PC-9 (cell line): Measurements from ENCODE around the gene ATP5ME. TPM values are rescaled to one million over a fixed set of nuclear protein-coding genes. Genes with fewer than 3 reads are reported as not detected.

Source experiments
- BruUV-seq: library from RNA; stranded (reverse); fragments of 400-500 nt; replicated peaks from 2 replicates; lab custom pipeline; 2021; lab: Mats Ljungman, UMichigan
- CTCF ChIA-PET: fragments of 300-600 bp; sonication (Branson Sonifier 250); formaldehyde crosslinking; loops from one replicate; lab custom pipeline; 2022; ENCODE audit warnings: antibody characterized with exemption; lab: Charles Lee
- POLR2A ChIA-PET: fragments of 300-600 bp; sonication (Branson Sonifier 250); formaldehyde crosslinking; loops from one replicate; lab custom pipeline; 2022; ENCODE audit warnings: antibody characterized with exemption; ENCODE audit not compliant: unreplicated experiment; lab: Charles Lee
- DNase-seq, 2 experiments: peaks; one replicate each; pipeline versions ENCODE4 v3.0.0 to v3.0.0-alpha.2; 2015 to 2022; ENCODE audit warnings: mixed read lengths in 1 of 2
- H2AFZ ChIP-seq: fragments of 200-600 bp; sonication (generic); 2 replicates; pipeline ENCODE4 v1.8.1; 2017; ENCODE audit warnings: antibody characterized with exemption
- H3F3A ChIP-seq: fragments of 200-600 bp; sonication (generic); 2 replicates; pipeline ENCODE4 v1.8.1; 2017; ENCODE audit warnings: antibody characterized with exemption, mild to moderate bottlenecking, low read depth; ENCODE audit not compliant: insufficient read depth
- H3K27ac ChIP-seq: fragments of 200-600 bp; sonication (generic); 2 replicates; pipeline ENCODE4 v1.6.1; 2016; ENCODE audit warnings: mixed run types
- H3K27me3 ChIP-seq: fragments of 200-600 bp; sonication (generic); 2 replicates; pipeline ENCODE4 v1.6.1; 2016; ENCODE audit warnings: low read depth, mixed run types; ENCODE audit not compliant: insufficient read depth
- H3K36me3 ChIP-seq: fragments of 200-600 bp; sonication (generic); 2 replicates; pipeline ENCODE4 v1.6.1; 2016; ENCODE audit warnings: low read depth, mixed run types
- H3K4me1 ChIP-seq: fragments of 200-600 bp; sonication (generic); replicated peaks from 2 replicates; pipeline ENCODE4 v1.6.1; 2016; ENCODE audit warnings: mixed run types; ENCODE audit not compliant: insufficient read depth
- H3K4me2 ChIP-seq: fragments of 200-600 bp; sonication (generic); 2 replicates; pipeline ENCODE4 v1.6.1; 2017; ENCODE audit warnings: mixed run types
- H3K4me3 ChIP-seq: fragments of 200-600 bp; sonication (generic); 2 replicates; pipeline ENCODE4 v1.6.1; 2016; ENCODE audit warnings: mixed run types
- H3K79me2 ChIP-seq: fragments of 200-600 bp; sonication (generic); 2 replicates; pipeline ENCODE4 v1.6.1; 2017; ENCODE audit warnings: low read depth, mixed run types
- H3K9me2 ChIP-seq: fragments of 200-600 bp; sonication (generic); 2 replicates; pipeline ENCODE4 v1.8.1; 2017; ENCODE audit warnings: mild to moderate bottlenecking; ENCODE audit not compliant: insufficient read depth
- H3K9me3 ChIP-seq: fragments of 200-600 bp; sonication (generic); 2 replicates; pipeline ENCODE4 v1.8.1; 2016; ENCODE audit warnings: low read depth; ENCODE audit not compliant: insufficient read depth
- H4K20me1 ChIP-seq: fragments of 200-600 bp; sonication (generic); 2 replicates; pipeline ENCODE4 v1.8.1; 2017; ENCODE audit not compliant: insufficient read depth
- EZH2 ChIP-seq: fragments of 200-600 bp; sonication (generic); IDR thresholded peaks from 2 replicates; pipeline ENCODE4 v1.8.0; 2017; ENCODE audit warnings: antibody characterized with exemption, low read depth
- intact Hi-C: fragments of 100-400 bp; cut with micrococcal nuclease; formaldehyde crosslinking; loops from one replicate; pipeline ENCODE4 v1.10.0; 2022; ENCODE audit not compliant: unreplicated experiment
- total RNA-seq: library from RNA; stranded (reverse); gene quantifications from 2 replicates; pipeline ENCODE4 v1.2.3, GENCODE V29; 2021
- TF ChIP-seq, protein P1 (sequence below): fragments of 200-600 bp; sonication (generic); conservative IDR thresholded peaks from 2 replicates; pipeline ENCODE4 v1.6.1; 2017; ENCODE audit warnings: mixed run types, antibody characterized with exemption, mild to moderate bottlenecking, moderate library complexity

ATP5ME gene
- total RNA-seq, 1 experiment from 2014 or later, result 334 TPM

GRCh38 chr4:632926-633325 is 41.1 kb downstream of the ATP5ME start:
- Histone ChIP-seq H3F3A (no peaks in the 10 kb centered on the region), H3K27ac (no peak overlapping the region), H3K9me2 (no peaks in the 10 kb centered on the region), H3K79me2 (no peaks in the 10 kb centered on the region), H3K36me3 (no peaks in the 10 kb centered on the region), H3K4me1 (no peaks in the 10 kb centered on the region), H4K20me1 (no peaks in the 10 kb centered on the region), H3K4me2 (no peak overlapping the region), H3K4me3 (no peak overlapping the region), H3K9me3 (no peaks in the 10 kb centered on the region), H3K27me3 (peaks cover 86% of the 10 kb centered on the region), H2AFZ (no peak overlapping the region)
- ChIA-PET POLR2A (no interaction called here), CTCF (no interaction called here)
- no peak for DNase-seq
- TF ChIP-seq, protein P1, sequence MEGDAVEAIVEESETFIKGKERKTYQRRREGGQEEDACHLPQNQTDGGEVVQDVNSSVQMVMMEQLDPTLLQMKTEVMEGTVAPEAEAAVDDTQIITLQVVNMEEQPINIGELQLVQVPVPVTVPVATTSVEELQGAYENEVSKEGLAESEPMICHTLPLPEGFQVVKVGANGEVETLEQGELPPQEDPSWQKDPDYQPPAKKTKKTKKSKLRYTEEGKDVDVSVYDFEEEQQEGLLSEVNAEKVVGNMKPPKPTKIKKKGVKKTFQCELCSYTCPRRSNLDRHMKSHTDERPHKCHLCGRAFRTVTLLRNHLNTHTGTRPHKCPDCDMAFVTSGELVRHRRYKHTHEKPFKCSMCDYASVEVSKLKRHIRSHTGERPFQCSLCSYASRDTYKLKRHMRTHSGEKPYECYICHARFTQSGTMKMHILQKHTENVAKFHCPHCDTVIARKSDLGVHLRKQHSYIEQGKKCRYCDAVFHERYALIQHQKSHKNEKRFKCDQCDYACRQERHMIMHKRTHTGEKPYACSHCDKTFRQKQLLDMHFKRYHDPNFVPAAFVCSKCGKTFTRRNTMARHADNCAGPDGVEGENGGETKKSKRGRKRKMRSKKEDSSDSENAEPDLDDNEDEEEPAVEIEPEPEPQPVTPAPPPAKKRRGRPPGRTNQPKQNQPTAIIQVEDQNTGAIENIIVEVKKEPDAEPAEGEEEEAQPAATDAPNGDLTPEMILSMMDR, result no peak
- no peak for TF ChIP-seq EZH2
- BruUV-seq, result no TSS peak
- intact Hi-C loops, result no loop called here

GRCh38 chr4:632196-632790 is 41.8 kb downstream of the ATP5ME start:
- Histone ChIP-seq H3K4me1 (no peaks in the 10 kb centered on the region), H3K9me2 (no peaks in the 10 kb centered on the region), H3K36me3 (no peaks in the 10 kb centered on the region), H3K4me3 (no peak overlapping the region), H3K27ac (no peak overlapping the region), H3K4me2 (no peak overlapping the region), H2AFZ (no peak overlapping the region), H4K20me1 (no peaks in the 10 kb centered on the region), H3F3A (no peaks in the 10 kb centered on the region), H3K79me2 (no peaks in the 10 kb centered on the region), H3K27me3 (peaks cover 83% of the 10 kb centered on the region), H3K9me3 (no peaks in the 10 kb centered on the region)
- DNase-seq, result no peak
- BruUV-seq, result no TSS peak
- CTCF ChIA-PET, result no interaction called here
- no peak for TF ChIP-seq EZH2
- TF ChIP-seq, protein P1, result no peak
- POLR2A ChIA-PET, result no interaction called here
- intact Hi-C loops, result no loop called here

DNA sequence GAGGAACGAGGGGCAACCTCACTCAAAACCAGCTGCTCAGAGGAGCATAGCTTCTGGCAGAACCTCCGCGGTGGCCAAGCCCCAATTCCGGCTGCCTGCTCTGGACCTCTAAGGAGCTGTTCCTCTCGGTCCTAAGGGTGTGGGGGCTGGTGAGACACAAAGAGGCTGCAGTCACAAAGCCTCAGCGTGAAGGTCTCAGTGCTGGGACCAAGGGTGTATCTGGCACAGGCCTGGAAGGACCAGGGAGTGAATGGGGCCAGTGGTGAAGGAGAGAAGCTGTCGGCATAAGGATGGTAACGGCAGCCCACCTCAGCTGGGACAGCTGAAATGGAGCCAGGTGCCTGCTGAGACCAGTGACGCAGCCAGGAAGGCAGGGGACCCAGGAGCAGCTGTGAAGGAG is 43.4 kb downstream of the ATP5ME start:
- CTCF ChIA-PET, result no interaction called here
- H2AFZ ChIP-seq, result no peak overlapping the region
- TF ChIP-seq, protein P1, result no peak
- no peak for TF ChIP-seq EZH2

More for the DNA sequence above, 43.4 kb downstream of the ATP5ME start:
- POLR2A ChIA-PET, result no interaction called here
- Histone ChIP-seq H3K27me3 (peaks cover 78% of the 10 kb centered on the region), H4K20me1 (no peaks in the 10 kb centered on the region), H3K4me2 (no peak overlapping the region), H3K27ac (no peak overlapping the region), H3F3A (no peaks in the 10 kb centered on the region), H3K4me1 (no peaks in the 10 kb centered on the region), H3K9me3 (no peaks in the 10 kb centered on the region), H3K9me2 (no peaks in the 10 kb centered on the region), H3K4me3 (no peak overlapping the region), H3K36me3 (no peaks in the 10 kb centered on the region), H3K79me2 (no peaks in the 10 kb centered on the region)
- BruUV-seq, result no TSS peak
- intact Hi-C loops, result no loop called here
- DNase-seq, result no peak
